OCI-LY1 (cell line): ENCODE results near the gene ZNF714.

Experiments used
- CTCF ChIP-seq: fragments of 200-600 bp; sonication (generic), shearing (Covaris generic); IDR thresholded peaks from 2 replicates; pipeline ENCODE4 v1.5.1; 2017; ENCODE audit warnings: mild to moderate bottlenecking, antibody characterized with exemption, low read length, moderate library complexity, mixed read lengths
- EZH2 ChIP-seq: fragments of 200-600 bp; sonication (generic), shearing (Covaris generic); IDR thresholded peaks from 2 replicates; pipeline ENCODE4 v1.8.0; 2017; ENCODE audit warnings: borderline replicate concordance, mixed run types, mild to moderate bottlenecking, antibody characterized with exemption, low read length, moderate library complexity, mixed read lengths

- no peak for TF ChIP-seq CTCF
- TF ChIP-seq EZH2, result no peak
These were observed 44.1 kb downstream of the ZNF714 start for GRCh38 chr19:21126078-21126477.
